ACC112 (cell line): ENCODE results near the gene ROBO1.
A peak's percentile ranks its signal among the peaks of the same experiment; 100 is the strongest.

Experiments
- H2AFZ ChIP-seq: fragments of 200-600 bp; sonication (generic); one replicate; pipeline ENCODE4 v1.6.0; 2017; ENCODE audit warnings: antibody characterized with exemption, low read length; ENCODE audit not compliant: unreplicated experiment
- H3K27ac ChIP-seq: fragments of 200-600 bp; sonication (generic); 2 replicates; pipeline ENCODE4 v1.5.1; 2014; ENCODE audit warnings: low read depth, mild to moderate bottlenecking, antibody characterized with exemption, low read length, moderate library complexity
- H3K27me3 ChIP-seq: fragments of 200-600 bp; sonication (generic); 2 replicates; pipeline ENCODE4 v1.6.1; 2014; ENCODE audit warnings: mild to moderate bottlenecking, antibody characterized with exemption, low read length, moderate library complexity, mixed read lengths; ENCODE audit not compliant: insufficient read depth
- H3K36me3 ChIP-seq: fragments of 200-600 bp; sonication (generic); 2 replicates; pipeline ENCODE4 v1.6.1; 2016; ENCODE audit warnings: mild to moderate bottlenecking, antibody characterized with exemption, low read length, moderate library complexity, mixed read lengths; ENCODE audit not compliant: insufficient read depth
- H3K4me1 ChIP-seq: fragments of 200-600 bp; sonication (generic); one replicate; pipeline ENCODE4 v1.6.1; 2016; ENCODE audit warnings: low read length, mixed read lengths; ENCODE audit not compliant: insufficient read depth, unreplicated experiment, control insufficient read depth
- H3K4me3 ChIP-seq: fragments of 200-600 bp; sonication (generic); 2 replicates; pipeline ENCODE4 v1.5.1; 2014; ENCODE audit warnings: mild to moderate bottlenecking, low read depth, low read length
- H3K79me2 ChIP-seq: fragments of 200-600 bp; sonication (generic); one replicate; pipeline ENCODE4 v1.6.0; 2016; ENCODE audit warnings: low read length; ENCODE audit not compliant: control insufficient read depth, unreplicated experiment, insufficient read depth

ROBO1 gene

DNA sequence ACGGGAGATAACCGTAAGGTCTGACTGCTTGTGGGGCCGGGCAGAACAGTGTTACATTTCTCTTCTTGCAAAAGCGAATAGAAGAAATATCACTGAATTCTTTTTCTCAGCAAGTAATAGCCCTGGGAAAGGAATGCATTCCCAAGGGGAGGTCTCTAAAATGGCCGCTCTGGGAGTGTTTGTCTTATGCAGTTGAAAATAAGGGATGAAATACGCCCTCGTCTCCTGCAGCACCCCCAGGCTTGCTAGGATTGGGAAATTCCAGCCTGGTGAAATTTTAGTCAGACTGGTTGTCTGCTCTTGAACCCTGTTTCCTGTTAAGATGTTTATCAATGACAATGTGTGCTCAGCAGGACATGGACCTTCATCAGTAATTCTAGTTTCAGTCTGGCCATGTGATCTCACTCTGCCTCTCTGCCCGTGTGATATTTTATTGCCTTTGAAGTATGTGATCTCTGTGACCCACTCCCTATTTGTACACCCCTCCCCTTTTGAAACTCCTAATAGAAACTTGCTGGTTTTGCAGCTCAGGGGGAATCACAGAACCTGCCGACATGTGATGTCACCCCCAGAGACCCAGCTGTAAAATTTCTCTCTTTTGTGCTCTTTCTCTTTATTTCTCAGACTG, 715.6 kb downstream of the ROBO1 start:
- Histone ChIP-seq H3K36me3 (no peaks in the 10 kb centered on the region), H3K4me1 (no peaks in the 10 kb centered on the region), H3K27me3 (no peaks in the 10 kb centered on the region), H3K27ac (no peak overlapping the region), H3K4me3 (no peak overlapping the region), H2AFZ (no peak overlapping the region), H3K79me2 (no peaks in the 10 kb centered on the region)

DNA sequence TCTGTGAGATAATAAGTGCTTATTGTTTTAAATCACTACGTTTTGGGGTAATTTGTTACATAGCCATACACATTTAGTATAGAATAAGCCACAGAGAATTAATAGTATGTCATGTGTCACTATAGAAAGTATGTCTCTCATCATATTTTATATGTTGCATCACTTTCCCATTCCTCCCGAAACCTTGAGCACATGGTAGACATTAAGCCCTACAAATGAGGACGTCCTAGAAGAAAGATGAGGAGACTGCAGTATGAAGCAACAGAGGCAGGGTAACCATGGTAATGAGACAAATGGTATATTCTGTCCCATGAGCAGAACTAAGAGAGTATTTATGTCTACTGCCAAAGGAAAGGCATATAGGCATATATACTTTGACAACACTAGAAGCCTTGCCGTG, 720.2 kb downstream of the ROBO1 start:
- no peaks in the 10 kb centered on the region for H3K27me3 ChIP-seq
- no peaks in the 10 kb centered on the region for H3K4me1 ChIP-seq
- no peak overlapping the region for H2AFZ ChIP-seq
- no peak overlapping the region for H3K27ac ChIP-seq
- H3K4me3 ChIP-seq: no peak overlapping the region
- H3K79me2 ChIP-seq: no peaks in the 10 kb centered on the region
- H3K36me3 ChIP-seq: no peaks in the 10 kb centered on the region

DNA sequence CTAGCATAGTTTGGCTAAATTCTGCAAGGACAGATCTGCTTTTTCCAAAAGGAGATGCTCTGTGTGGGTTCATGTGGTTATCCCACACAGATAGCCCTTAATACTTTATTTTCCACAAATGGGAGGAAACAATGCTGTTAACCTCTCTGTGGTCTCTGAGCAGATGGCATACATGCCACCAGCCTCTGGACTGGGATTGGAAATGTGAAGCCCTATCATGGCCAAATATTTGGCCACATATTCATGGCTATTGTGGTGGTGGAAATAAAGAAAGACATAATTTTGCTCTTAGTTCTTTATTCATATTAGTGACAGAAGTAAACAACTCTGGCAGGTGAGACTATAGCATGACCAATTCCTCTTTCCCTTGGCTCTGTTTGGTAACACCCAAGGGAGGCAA, 726.2 kb downstream of the ROBO1 start:
- Histone ChIP-seq H3K36me3 (no peaks in the 10 kb centered on the region), H3K27me3 (no peaks in the 10 kb centered on the region), H3K4me1 (peaks cover 29% of the 10 kb centered on the region), H3K79me2 (no peaks in the 10 kb centered on the region), H3K27ac (no peak overlapping the region), H3K4me3 (no peak overlapping the region), H2AFZ (no peak overlapping the region)

DNA sequence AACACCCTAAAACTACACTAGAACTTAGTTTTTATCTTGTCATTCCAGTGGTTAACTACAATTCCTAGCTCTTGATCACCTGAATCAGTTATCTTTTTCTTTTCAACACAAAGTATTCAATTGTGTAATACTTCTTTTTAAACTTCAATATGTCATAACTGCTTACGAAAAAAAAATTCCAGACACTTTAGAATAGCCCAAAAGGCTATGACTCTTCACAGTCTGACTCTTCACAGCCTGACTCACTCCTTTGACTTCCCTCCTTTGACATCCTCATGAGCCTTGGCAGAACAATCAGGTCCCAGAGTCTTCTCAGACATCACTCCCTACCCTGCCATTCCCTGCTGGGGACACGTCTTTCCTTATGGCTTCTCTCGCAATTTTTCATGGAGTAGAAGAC, 727.1 kb downstream of the ROBO1 start:
- Histone ChIP-seq H3K27me3 (no peaks in the 10 kb centered on the region), H3K4me1 (peaks cover 29% of the 10 kb centered on the region), H2AFZ (peak overlapping the region; percentile 39), H3K79me2 (no peaks in the 10 kb centered on the region), H3K36me3 (no peaks in the 10 kb centered on the region), H3K4me3 (no peak overlapping the region), H3K27ac (peak overlapping the region; percentile 70)

DNA sequence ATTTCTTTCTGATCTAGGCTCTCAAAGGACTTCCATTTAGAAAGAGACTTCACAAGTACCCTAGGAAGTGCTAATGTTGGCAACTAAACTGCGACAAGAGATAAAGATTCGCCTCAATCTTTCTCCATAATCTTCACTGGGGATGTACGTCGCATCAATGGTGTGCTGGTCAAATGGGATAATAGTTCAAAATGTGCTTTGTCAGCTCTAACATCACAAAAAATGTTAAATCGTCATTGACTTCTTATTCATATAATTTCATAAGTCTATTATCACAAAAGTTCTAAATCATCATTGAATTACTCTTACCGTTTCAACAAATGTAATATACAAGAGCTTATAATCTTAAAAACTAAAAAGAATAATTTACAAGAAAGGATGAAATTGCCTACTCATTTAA, 727.7 kb downstream of the ROBO1 start:
- Histone ChIP-seq H3K27ac (peak overlapping the region; percentile 70), H3K27me3 (no peaks in the 10 kb centered on the region), H3K36me3 (no peaks in the 10 kb centered on the region), H2AFZ (no peak overlapping the region), H3K79me2 (no peaks in the 10 kb centered on the region), H3K4me3 (no peak overlapping the region), H3K4me1 (peaks cover 29% of the 10 kb centered on the region)

DNA sequence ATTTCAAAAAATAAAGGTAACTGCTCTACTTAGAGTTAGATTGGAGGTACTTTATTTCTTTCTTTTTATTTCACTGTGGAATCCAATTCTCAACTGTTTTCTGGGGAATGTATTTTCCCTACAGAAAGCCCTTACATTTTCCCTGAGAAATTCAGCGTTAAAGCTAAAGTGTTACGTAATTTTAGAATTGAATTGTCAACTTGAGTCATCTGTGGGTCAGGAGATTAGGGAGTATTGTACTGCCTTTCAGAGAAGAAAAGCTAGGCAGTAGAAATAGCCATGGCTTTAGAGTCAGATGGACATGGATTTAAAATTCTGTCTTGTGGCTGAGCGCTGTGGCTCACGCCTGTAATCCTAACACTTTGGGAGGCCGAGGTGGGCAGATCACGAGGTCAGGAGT, 728.6 kb downstream of the ROBO1 start:
- peak overlapping the region; percentile 0; the same call in 1 of the 2 replicates for H3K27ac ChIP-seq
- no peaks in the 10 kb centered on the region for H3K79me2 ChIP-seq
- no peak overlapping the region for H2AFZ ChIP-seq
- H3K4me3 ChIP-seq: no peak overlapping the region
- H3K4me1 ChIP-seq: peaks cover 30% of the 10 kb centered on the region
- H3K36me3 ChIP-seq: no peaks in the 10 kb centered on the region
- no peaks in the 10 kb centered on the region for H3K27me3 ChIP-seq

DNA sequence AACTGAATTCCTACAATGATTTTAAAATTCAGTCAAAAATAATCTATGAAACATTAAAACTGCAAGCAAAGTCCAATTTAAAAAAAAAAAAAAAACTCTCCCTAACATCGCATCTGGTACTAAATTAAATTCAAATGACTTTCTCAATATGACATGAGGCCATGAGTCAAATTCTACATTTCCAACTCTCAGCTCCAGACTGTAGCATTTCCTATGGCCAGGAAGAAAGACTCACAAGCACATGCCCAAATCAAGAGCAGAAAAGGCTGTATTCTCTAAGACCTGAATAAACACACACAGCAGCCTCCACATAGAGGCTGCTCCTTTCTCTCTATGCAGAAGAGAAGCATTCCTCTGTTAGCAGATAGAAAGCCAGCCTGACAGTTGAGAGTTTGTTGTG, 729.2 kb downstream of the ROBO1 start:
- no peak overlapping the region for H3K4me3 ChIP-seq
- H3K79me2 ChIP-seq: no peaks in the 10 kb centered on the region
- no peak overlapping the region for H2AFZ ChIP-seq
- no peaks in the 10 kb centered on the region for H3K36me3 ChIP-seq
- no peaks in the 10 kb centered on the region for H3K27me3 ChIP-seq
- no peak overlapping the region; the same call in 1 of the 2 replicates for H3K27ac ChIP-seq
- H3K4me1 ChIP-seq: peaks cover 36% of the 10 kb centered on the region

DNA sequence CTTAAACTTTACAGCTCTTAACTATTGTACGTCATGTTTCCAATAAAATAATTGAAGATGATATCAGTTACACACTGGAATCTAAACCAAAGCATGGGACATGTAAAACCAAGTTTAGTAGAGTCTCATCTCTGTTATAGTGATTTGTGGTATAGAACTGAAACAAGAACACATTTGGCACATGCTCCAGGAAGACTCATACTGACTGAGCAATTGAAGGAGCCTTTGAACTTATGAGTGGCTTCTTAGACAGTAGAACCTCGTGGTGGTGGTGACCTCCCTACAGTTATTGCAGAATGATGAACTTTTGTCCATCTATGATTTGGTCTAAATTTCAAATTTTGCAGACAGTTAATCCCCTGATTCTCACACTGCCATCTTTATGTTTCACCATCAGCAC, 729.7 kb downstream of the ROBO1 start:
- H2AFZ ChIP-seq: no peak overlapping the region
- no peaks in the 10 kb centered on the region for H3K36me3 ChIP-seq
- peaks cover 42% of the 10 kb centered on the region for H3K4me1 ChIP-seq
- no peak overlapping the region for H3K27ac ChIP-seq
- H3K4me3 ChIP-seq: no peak overlapping the region
- no peaks in the 10 kb centered on the region for H3K79me2 ChIP-seq
- H3K27me3 ChIP-seq: no peaks in the 10 kb centered on the region

DNA sequence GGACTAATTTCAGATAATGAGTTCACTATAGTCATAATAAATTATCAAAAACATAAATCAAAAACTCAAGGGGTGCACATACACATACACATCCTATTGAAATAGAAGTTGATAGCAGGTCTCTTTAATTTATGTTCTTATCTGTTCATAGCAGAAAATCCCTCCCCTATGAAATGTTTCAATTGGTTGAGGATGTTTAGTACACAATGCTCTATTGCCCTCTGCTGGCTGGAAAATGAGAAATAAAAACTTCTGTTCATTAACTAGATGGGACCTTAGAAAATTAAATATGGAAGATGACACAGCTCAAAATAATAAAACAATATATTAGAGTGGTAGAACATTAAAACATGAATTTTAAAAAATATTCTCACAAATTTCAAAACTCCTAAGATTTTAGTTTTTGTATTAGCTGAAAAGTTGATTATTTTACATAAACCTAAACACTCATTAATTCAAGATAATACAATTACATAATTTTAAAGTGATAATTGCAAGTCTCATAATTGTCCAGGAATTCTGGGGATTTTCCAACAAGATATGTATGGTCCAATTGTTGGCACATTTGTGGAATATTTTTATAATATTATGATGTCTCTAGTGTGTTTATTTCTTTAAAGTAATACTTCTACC, 735.0 kb downstream of the ROBO1 start:
- Histone ChIP-seq H3K4me1 (peaks cover 19% of the 10 kb centered on the region), H2AFZ (no peak overlapping the region), H3K79me2 (no peaks in the 10 kb centered on the region), H3K27ac (no peak overlapping the region), H3K36me3 (no peaks in the 10 kb centered on the region), H3K4me3 (no peak overlapping the region), H3K27me3 (no peaks in the 10 kb centered on the region)

DNA sequence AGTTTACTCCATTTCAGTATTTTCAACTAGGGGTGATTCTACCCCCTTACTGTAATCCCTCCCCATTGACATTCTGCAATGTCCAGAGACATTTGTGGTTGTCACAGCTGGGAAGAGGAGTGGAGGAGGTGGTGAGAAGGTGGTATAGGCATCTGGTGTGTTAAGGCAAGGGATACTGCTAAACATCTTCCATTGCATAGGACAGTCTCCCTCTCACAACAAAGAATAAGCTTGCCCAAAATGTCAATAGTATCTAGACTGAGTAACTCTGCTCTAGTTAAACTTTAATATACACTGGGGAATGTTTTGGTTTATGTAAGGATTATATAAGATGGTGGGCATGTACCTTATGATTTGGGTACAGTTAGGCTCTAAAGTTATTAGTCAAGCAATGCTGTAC, 737.6 kb downstream of the ROBO1 start:
- H3K36me3 ChIP-seq: no peaks in the 10 kb centered on the region
- no peaks in the 10 kb centered on the region for H3K79me2 ChIP-seq
- no peak overlapping the region for H3K4me3 ChIP-seq
- no peaks in the 10 kb centered on the region for H3K27me3 ChIP-seq
- H3K4me1 ChIP-seq: peaks cover 19% of the 10 kb centered on the region
- no peak overlapping the region for H2AFZ ChIP-seq
- no peak overlapping the region for H3K27ac ChIP-seq

DNA sequence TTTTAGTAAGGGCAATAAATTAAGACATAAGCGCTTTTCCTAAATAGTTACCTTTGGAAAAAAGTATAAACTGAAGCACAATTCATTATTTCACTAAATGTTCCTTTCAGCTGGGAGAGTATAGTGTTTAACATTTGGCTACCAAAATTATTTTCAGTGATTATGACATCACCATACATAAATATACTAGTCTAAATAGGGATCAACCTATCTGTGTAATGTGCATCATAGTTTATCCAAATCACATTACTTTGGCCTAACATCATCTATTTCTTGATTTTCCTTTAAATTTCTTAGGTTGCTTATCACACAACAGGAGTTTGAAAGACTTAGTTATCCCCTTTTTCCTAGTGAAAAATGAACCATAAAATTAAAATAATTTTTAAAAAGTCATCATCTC, 738.9 kb downstream of the ROBO1 start:
- H3K36me3 ChIP-seq: no peaks in the 10 kb centered on the region
- H3K27me3 ChIP-seq: no peaks in the 10 kb centered on the region
- H3K27ac ChIP-seq: no peak overlapping the region
- no peak overlapping the region for H3K4me3 ChIP-seq
- H3K4me1 ChIP-seq: peaks cover 15% of the 10 kb centered on the region
- H3K79me2 ChIP-seq: no peaks in the 10 kb centered on the region
- H2AFZ ChIP-seq: no peak overlapping the region
